ENCODE results near the gene G6PC3. TPM values are rescaled to one million over a fixed set of nuclear protein-coding genes. Genes with fewer than 3 reads are reported as not detected.
A peak's percentile ranks its signal among the peaks of the same experiment; 100 is the strongest.
"Not testable (repeated sequence)": the region's sequence is repeated elsewhere in the genome, so short reads cannot be mapped to it uniquely, and the experiment has no call there.

G6PC3 gene
- total RNA-seq, 1 donor from 2014 or later, result 40.1 TPM

- no peak for ATAC-seq
- H3K36me3 ChIP-seq, result peaks cover 60% of the 10 kb centered on the region
- H3K4me1 ChIP-seq, result peaks cover 38% of the 10 kb centered on the region
- no peak overlapping the region for H3K27ac ChIP-seq
- H3K9me3 ChIP-seq, result no peaks in the 10 kb centered on the region
- H3K27me3 ChIP-seq (ENCODE audit: low read depth), result no peaks in the 10 kb centered on the region
- DNase-seq, result no peak
- H3K4me3 ChIP-seq, result no peak overlapping the region
- TF ChIP-seq CTCF (IDR thresholded peaks at IDR 0.05), result no peak
- intact Hi-C loops (cut with DNase I), result no loop called here
Measured at GRCh38 chr17:44093231-44093900, 22.8 kb downstream of the G6PC3 start.

- H3K4me1 ChIP-seq, result peaks cover 46% of the 10 kb centered on the region
- ATAC-seq (no peak), DNase-seq (no peak)
- peak overlapping the region; percentile 28 for H3K27ac ChIP-seq
- peaks cover 50% of the 10 kb centered on the region for H3K36me3 ChIP-seq
- no peaks in the 10 kb centered on the region for H3K9me3 ChIP-seq
- TF ChIP-seq CTCF (IDR thresholded peaks at IDR 0.05), result no peak
- intact Hi-C loops (cut with DNase I), result no loop called here
- peak overlapping the region; percentile 49 for H3K4me3 ChIP-seq
- H3K27me3 ChIP-seq (ENCODE audit: low read depth), result no peaks in the 10 kb centered on the region
Measured at GRCh38 chr17:44094701-44095387, 24.3 kb downstream of the G6PC3 start.

- Histone ChIP-seq H3K36me3 (peaks cover 46% of the 10 kb centered on the region), H3K9me3 (no peaks in the 10 kb centered on the region), H3K27ac (peak overlapping the region; percentile 28), H3K4me3 (peak overlapping the region; percentile 49), H3K4me1 (peaks cover 46% of the 10 kb centered on the region), H3K27me3 (ENCODE audit: low read depth) (no peaks in the 10 kb centered on the region)
- TF ChIP-seq CTCF (IDR thresholded peaks at IDR 0.05), result no peak
- ATAC-seq (no peak), DNase-seq (no peak)
- intact Hi-C loops (cut with DNase I), result no loop called here
Measured at GRCh38 chr17:44095388-44095646, 24.8 kb downstream of the G6PC3 start.

- intact Hi-C loops (cut with DNase I), result no loop called here
- ATAC-seq (peak; percentile 84 to 85), DNase-seq (peak; percentile 71)
- peak overlapping the region; percentile 87 for H3K27ac ChIP-seq
- peak overlapping the region; percentile 49 for H3K4me3 ChIP-seq
- no peak for TF ChIP-seq CTCF (IDR thresholded peaks at IDR 0.05)
- peaks cover 46% of the 10 kb centered on the region for H3K4me1 ChIP-seq
- H3K36me3 ChIP-seq, result peaks cover 40% of the 10 kb centered on the region
- H3K9me3 ChIP-seq, result no peaks in the 10 kb centered on the region
- H3K27me3 ChIP-seq (ENCODE audit: low read depth), result no peaks in the 10 kb centered on the region
Measured at GRCh38 chr17:44095647-44096496, 25.3 kb downstream of the G6PC3 start.

- Histone ChIP-seq H3K4me1 (peaks cover 46% of the 10 kb centered on the region), H3K4me3 (no peak overlapping the region), H3K36me3 (peaks cover 34% of the 10 kb centered on the region), H3K27me3 (ENCODE audit: low read depth) (no peaks in the 10 kb centered on the region), H3K9me3 (no peaks in the 10 kb centered on the region), H3K27ac (peak overlapping the region; percentile 87)
- no peak for TF ChIP-seq CTCF (IDR thresholded peaks at IDR 0.05)
- peak in 1 of 2 donors; percentile 2 for ATAC-seq
- intact Hi-C loops (cut with DNase I), result no loop called here
- no peak for DNase-seq
Measured at GRCh38 chr17:44097110-44097958, 26.8 kb downstream of the G6PC3 start.

GRCh38 chr17:44101858-44102257, 31.3 kb downstream of the G6PC3 start:
- intact Hi-C loops (cut with DNase I); H3K27me3 ChIP-seq (ENCODE audit: low read depth); H3K9me3 ChIP-seq; H3K4me3 ChIP-seq; DNase-seq; ATAC-seq; H3K27ac ChIP-seq: not testable (repeated sequence)
- Histone ChIP-seq H3K4me1 (peaks cover 46% of the 10 kb centered on the region), H3K36me3 (peaks cover 41% of the 10 kb centered on the region)

All from lower lobe of right lung (tissue), 2 donors.